ENCODE measurements around the gene CHIC2. TPM values are rescaled to one million over a fixed set of nuclear protein-coding genes. Genes with fewer than 3 reads are reported as not detected.
"Not testable (repeated sequence)": the region's sequence is repeated elsewhere in the genome, so short reads cannot be mapped to it uniquely, and the experiment has no call there.

The CHIC2 gene
- total and polyA plus RNA-seq, 5 donors = 10.4 to 18.1 (median 12.0) TPM

DNA sequence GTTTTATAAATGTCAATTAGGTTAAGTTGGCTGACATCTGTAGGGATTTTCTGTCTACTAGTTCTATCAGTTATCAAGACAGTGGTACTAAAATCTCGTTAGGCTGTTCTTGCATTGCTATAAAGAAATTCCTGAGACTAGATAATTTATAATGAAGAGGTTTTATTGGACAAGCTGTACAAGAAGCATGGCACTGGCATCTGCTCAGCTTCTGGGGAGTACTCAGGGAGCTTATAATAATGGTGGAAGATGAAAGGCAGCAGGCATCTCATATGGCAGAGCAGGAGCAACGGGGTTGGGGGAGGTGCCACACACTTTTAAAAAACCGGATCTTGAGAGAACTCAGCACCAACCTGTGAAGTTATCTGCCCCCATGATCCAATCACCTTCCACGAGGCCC, 28.2 kb downstream of the CHIC2 start:
- Histone ChIP-seq H3K9me3 (ENCODE audit: control insufficient read depth, low read length) (no peaks in the 10 kb centered on the region), H3K4me3 (ENCODE audit: low read length) (no peak overlapping the region), H3K27me3 (ENCODE audit: control insufficient read depth, insufficient read depth) (no peaks in the 10 kb centered on the region), H3K27ac (ENCODE audit: low read length) (no peak overlapping the region), H3K4me1 (ENCODE audit: control insufficient read depth, insufficient read depth, low read length) (peaks cover 1% of the 10 kb centered on the region)
- WGBS = 88% methylated on average over 4 of the region's 4 CpGs
- intact Hi-C loops (cut with DNase I) = no loop called here
- ATAC-seq (no peak), DNase-seq (no peak)

DNA sequence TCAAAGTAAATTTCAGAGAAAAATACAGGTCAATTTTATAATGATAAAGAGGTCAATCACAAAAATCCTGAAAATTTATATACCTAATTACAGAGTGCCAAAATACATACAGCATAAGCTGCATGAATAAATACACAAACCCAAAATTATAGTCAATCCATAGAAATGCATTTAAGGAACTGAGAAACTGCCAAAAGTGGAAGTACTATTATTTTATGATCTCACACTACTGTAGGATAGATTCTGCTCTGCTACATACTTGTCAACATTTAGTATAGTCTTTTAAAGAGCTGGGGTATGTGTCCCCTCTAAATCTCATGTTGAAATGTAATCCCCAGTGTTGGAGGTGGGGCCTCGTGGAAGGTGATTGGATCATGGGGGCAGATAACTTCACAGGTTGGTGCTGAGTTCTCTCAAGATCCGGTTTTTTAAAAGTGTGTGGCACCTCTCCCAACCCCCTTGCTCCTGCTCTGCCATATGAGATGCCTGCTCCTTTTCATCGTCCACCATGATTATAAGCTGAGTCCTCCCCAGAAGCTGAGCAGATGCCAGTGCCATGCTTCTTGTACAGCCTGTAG, 31.8 kb downstream of the CHIC2 start:
- no peak for DNase-seq
- intact Hi-C loops (cut with DNase I) = no loop called here
- Histone ChIP-seq H3K4me3 (ENCODE audit: low read length) (no peak overlapping the region), H3K27ac (ENCODE audit: low read length) (no peak overlapping the region), H3K27me3 (ENCODE audit: control insufficient read depth, insufficient read depth) (no peaks in the 10 kb centered on the region), H3K9me3 (ENCODE audit: control insufficient read depth, low read length) (no peaks in the 10 kb centered on the region), H3K4me1 (ENCODE audit: control insufficient read depth, insufficient read depth, low read length) (peaks cover 1% of the 10 kb centered on the region)
- no peak for ATAC-seq
- WGBS = 69% methylated on average over 3 of the region's 3 CpGs

GRCh38 chr4:54027311-54027710, 37.1 kb downstream of the CHIC2 start:
- H3K4me1 ChIP-seq (ENCODE audit: control insufficient read depth, insufficient read depth, low read length) = peaks cover 4% of the 10 kb centered on the region
- H3K27me3 ChIP-seq (ENCODE audit: control insufficient read depth, insufficient read depth) = no peaks in the 10 kb centered on the region
- no peaks in the 10 kb centered on the region for H3K9me3 ChIP-seq (ENCODE audit: control insufficient read depth, low read length)
- no peak overlapping the region for H3K4me3 ChIP-seq (ENCODE audit: low read length)
- 89% methylated on average over 1 of the region's 1 CpG for WGBS
- ATAC-seq (no peak), DNase-seq (no peak)
- intact Hi-C loops (cut with DNase I) = loop anchor here in 1 of 4 donors (2.0 kb wide), 1 partner anchor 23 kb away; no protein-coding TSS in a partner anchor
- H3K27ac ChIP-seq (ENCODE audit: low read length) = no peak overlapping the region

DNA sequence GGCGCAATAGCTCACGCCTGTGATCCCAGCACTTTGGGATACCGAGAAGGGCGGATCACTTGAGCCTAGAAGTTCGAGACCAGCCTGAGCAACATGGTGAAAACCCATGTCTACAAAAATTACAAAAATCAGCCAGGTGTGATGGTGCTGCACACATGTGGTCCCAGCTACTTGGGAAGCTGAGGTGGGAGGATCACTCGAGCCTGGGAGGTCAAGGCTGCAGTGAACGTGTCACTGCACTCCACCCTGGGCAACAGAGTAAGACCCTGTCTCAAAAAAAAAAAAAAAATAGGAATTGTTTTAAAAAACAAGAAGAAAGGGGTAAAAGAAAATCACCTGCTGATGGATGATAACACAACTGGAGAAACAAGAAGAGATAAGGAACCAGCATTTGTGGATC, 38.8 kb downstream of the CHIC2 start:
- Histone ChIP-seq H3K27me3 (ENCODE audit: control insufficient read depth, insufficient read depth) (no peaks in the 10 kb centered on the region), H3K4me1 (ENCODE audit: control insufficient read depth, insufficient read depth, low read length) (peaks cover 2% of the 10 kb centered on the region), H3K27ac (ENCODE audit: low read length) (no peak overlapping the region), H3K4me3 (ENCODE audit: low read length) (no peak overlapping the region), H3K9me3 (ENCODE audit: control insufficient read depth, low read length) (no peaks in the 10 kb centered on the region)
- WGBS = 98% methylated on average over 7 of the region's 7 CpGs
- DNase-seq (peak in 1 of 3 donors; percentile 32), ATAC-seq (no peak)
- intact Hi-C loops (cut with DNase I) = no loop called here

DNA sequence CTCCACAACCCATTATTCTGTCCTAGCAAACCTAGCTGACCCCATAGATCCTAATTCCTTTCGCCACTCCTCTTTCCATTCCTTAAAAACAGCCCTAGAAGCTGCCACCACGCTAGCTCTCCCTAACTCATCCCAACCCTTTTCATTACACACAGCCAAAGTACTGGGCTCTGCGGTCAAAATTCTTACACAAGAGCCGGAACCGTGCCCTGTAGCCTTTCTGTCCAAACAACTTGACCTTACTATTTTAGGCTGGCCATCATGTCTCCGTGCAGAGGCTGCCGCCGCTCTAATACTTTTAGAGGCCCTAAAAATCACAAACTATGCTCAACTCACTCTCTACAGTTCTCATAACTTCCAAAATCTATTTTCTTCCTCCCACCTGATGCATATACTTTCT, 41.4 kb downstream of the CHIC2 start:
- H3K9me3 ChIP-seq (ENCODE audit: control insufficient read depth, low read length); DNase-seq; H3K4me3 ChIP-seq (ENCODE audit: low read length); ATAC-seq; H3K4me1 ChIP-seq (ENCODE audit: control insufficient read depth, insufficient read depth, low read length); H3K27ac ChIP-seq (ENCODE audit: low read length); intact Hi-C loops (cut with DNase I); H3K27me3 ChIP-seq (ENCODE audit: control insufficient read depth, insufficient read depth): not testable (repeated sequence)
- WGBS = 82% methylated on average over 8 of the region's 8 CpGs

DNA sequence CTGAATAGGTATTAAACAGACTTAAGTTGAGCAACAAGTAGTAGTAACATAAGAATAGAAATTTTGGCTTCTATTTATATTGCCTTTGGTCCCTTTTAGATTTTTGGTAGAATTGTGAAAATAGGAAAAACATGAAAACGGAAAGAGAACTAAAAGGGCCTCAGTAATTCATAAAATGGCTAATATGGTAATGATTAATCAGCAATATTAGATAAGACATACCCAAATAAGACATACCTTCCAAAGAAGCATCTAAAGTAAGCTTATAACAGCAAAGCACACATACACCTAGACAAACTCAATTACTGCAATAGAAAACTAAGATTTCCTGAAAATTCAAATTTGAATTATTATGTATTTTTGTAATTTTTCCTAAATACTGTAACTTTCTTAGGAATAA, 46.4 kb downstream of the CHIC2 start:
- no peak overlapping the region for H3K4me3 ChIP-seq (ENCODE audit: low read length)
- DNase-seq (no peak), ATAC-seq (no peak)
- no peaks in the 10 kb centered on the region for H3K27me3 ChIP-seq (ENCODE audit: control insufficient read depth, insufficient read depth)
- no peak overlapping the region for H3K27ac ChIP-seq (ENCODE audit: low read length)
- intact Hi-C loops (cut with DNase I) = no loop called here
- 84% methylated on average over 1 of the region's 1 CpG for WGBS
- H3K9me3 ChIP-seq (ENCODE audit: control insufficient read depth, low read length) = no peaks in the 10 kb centered on the region
- peaks cover 2% of the 10 kb centered on the region for H3K4me1 ChIP-seq (ENCODE audit: control insufficient read depth, insufficient read depth, low read length)

DNA sequence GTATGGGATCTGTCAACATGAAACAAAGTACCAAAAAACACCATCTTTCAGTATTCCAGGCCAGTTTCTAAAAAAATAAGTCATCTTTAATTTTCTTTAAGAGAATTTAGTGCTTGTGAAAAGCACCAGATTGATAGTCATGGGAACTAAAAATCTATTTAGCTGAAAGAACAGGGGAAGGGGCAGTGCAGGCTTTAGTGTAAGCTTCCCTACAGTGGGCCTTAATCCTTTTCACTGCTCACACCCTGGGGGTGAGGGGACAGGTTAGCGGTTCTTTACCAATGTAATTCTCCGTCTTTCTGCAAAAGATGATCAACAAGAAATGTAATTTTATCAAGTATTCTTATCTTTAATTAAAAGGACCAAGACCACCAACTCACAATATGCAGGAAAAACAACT, 47.1 kb downstream of the CHIC2 start:
- no peak overlapping the region for H3K4me3 ChIP-seq (ENCODE audit: low read length)
- DNase-seq (no peak), ATAC-seq (no peak)
- no peaks in the 10 kb centered on the region for H3K27me3 ChIP-seq (ENCODE audit: control insufficient read depth, insufficient read depth)
- WGBS = 100% methylated on average over 2 of the region's 2 CpGs
- H3K9me3 ChIP-seq (ENCODE audit: control insufficient read depth, low read length) = no peaks in the 10 kb centered on the region
- no peak overlapping the region for H3K27ac ChIP-seq (ENCODE audit: low read length)
- intact Hi-C loops (cut with DNase I) = no loop called here
- no peaks in the 10 kb centered on the region for H3K4me1 ChIP-seq (ENCODE audit: control insufficient read depth, insufficient read depth, low read length)

DNA sequence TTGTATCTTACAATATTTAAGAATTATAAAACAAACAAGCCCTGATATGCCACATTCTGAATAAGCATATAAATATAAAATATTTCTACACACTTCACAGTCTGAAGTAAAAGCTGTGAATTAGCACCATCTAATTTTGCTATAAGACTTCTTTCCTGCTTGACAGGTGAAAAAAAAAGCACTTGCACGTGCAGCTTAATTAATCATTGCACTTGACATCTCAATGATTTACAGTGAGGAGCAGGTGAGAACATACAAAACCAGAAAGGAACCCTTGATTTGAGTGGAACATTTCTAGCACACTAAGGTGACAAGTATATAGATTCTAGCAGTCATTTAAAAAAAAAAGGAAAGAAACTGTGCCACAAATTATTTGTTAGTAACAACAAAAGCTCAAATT, 47.9 kb downstream of the CHIC2 start:
- H3K9me3 ChIP-seq (ENCODE audit: control insufficient read depth, low read length) = no peaks in the 10 kb centered on the region
- H3K4me1 ChIP-seq (ENCODE audit: control insufficient read depth, insufficient read depth, low read length) = no peaks in the 10 kb centered on the region
- no peak for DNase-seq
- H3K27ac ChIP-seq (ENCODE audit: low read length) = no peak overlapping the region
- H3K27me3 ChIP-seq (ENCODE audit: control insufficient read depth, insufficient read depth) = no peaks in the 10 kb centered on the region
- ATAC-seq = no peak
- H3K4me3 ChIP-seq (ENCODE audit: low read length) = no peak overlapping the region
- WGBS = 56% methylated on average over 1 of the region's 1 CpG
- intact Hi-C loops (cut with DNase I) = no loop called here

GRCh38 chr4:54015423-54016030, 48.9 kb downstream of the CHIC2 start:
- no peaks in the 10 kb centered on the region for H3K27me3 ChIP-seq (ENCODE audit: control insufficient read depth, insufficient read depth)
- WGBS = 86% methylated on average over 10 of the region's 10 CpGs
- H3K4me3 ChIP-seq (ENCODE audit: low read length) = no peak overlapping the region
- DNase-seq (no peak), ATAC-seq (no peak)
- H3K4me1 ChIP-seq (ENCODE audit: control insufficient read depth, insufficient read depth, low read length) = no peaks in the 10 kb centered on the region
- H3K9me3 ChIP-seq (ENCODE audit: control insufficient read depth, low read length) = no peaks in the 10 kb centered on the region
- intact Hi-C loops (cut with DNase I) = no loop called here
- H3K27ac ChIP-seq (ENCODE audit: low read length) = no peak overlapping the region

- intact Hi-C loops (cut with DNase I) = no loop called here
- no peaks in the 10 kb centered on the region for H3K27me3 ChIP-seq (ENCODE audit: control insufficient read depth, insufficient read depth)
- WGBS = 99% methylated on average over 1 of the region's 1 CpG
- DNase-seq = no peak
- no peaks in the 10 kb centered on the region for H3K4me1 ChIP-seq (ENCODE audit: control insufficient read depth, insufficient read depth, low read length)
- H3K4me3 ChIP-seq (ENCODE audit: low read length) = no peak overlapping the region
- no peak overlapping the region for H3K27ac ChIP-seq (ENCODE audit: low read length)
- H3K9me3 ChIP-seq (ENCODE audit: control insufficient read depth, low read length) = no peaks in the 10 kb centered on the region
- no peak for ATAC-seq
Measured at GRCh38 chr4:54014666-54015160, 49.7 kb downstream of the CHIC2 start.

- Histone ChIP-seq H3K9me3 (ENCODE audit: control insufficient read depth, low read length) (no peaks in the 10 kb centered on the region), H3K4me1 (ENCODE audit: control insufficient read depth, insufficient read depth, low read length) (no peaks in the 10 kb centered on the region), H3K27ac (ENCODE audit: low read length) (no peak overlapping the region), H3K27me3 (ENCODE audit: control insufficient read depth, insufficient read depth) (no peaks in the 10 kb centered on the region), H3K4me3 (ENCODE audit: low read length) (no peak overlapping the region)
- intact Hi-C loops (cut with DNase I) = no loop called here
- DNase-seq = no peak
- ATAC-seq = no peak
Measured at GRCh38 chr4:54011201-54011600, 53.2 kb downstream of the CHIC2 start.

- intact Hi-C loops (cut with DNase I) = no loop called here
- DNase-seq (no peak), ATAC-seq (no peak)
- Histone ChIP-seq H3K4me1 (ENCODE audit: control insufficient read depth, insufficient read depth, low read length) (no peaks in the 10 kb centered on the region), H3K9me3 (ENCODE audit: control insufficient read depth, low read length) (no peaks in the 10 kb centered on the region), H3K27ac (ENCODE audit: low read length) (no peak overlapping the region), H3K4me3 (ENCODE audit: low read length) (no peak overlapping the region), H3K27me3 (ENCODE audit: control insufficient read depth, insufficient read depth) (no peaks in the 10 kb centered on the region)
- WGBS = 99% methylated on average over 2 of the region's 2 CpGs
Measured at GRCh38 chr4:54006755-54007154, 57.6 kb downstream of the CHIC2 start.
